ENCODE results near the gene UQCR10.
"Not testable (repeated sequence)": the region's sequence is repeated elsewhere in the genome, so short reads cannot be mapped to it uniquely, and the experiment has no call there.

UQCR10 gene

GRCh38 chr22:29737251-29738117 is 29.7 kb upstream of the UQCR10 start:
- DNase-seq (ENCODE audit: low spot score), result no peak

- no peak for DNase-seq (ENCODE audit: low spot score)
Measured at GRCh38 chr22:29738118-29738815, 28.9 kb upstream of the UQCR10 start.

GRCh38 chr22:29739346-29739875 is 27.8 kb upstream of the UQCR10 start:
- no peak for DNase-seq (ENCODE audit: low spot score)

- DNase-seq (ENCODE audit: low spot score), result no peak
Measured at GRCh38 chr22:29740216-29740615, 27.0 kb upstream of the UQCR10 start.

GRCh38 chr22:29741926-29742325 is 25.2 kb upstream of the UQCR10 start:
- DNase-seq (ENCODE audit: low spot score), result no peak

GRCh38 chr22:29742326-29742725 is 24.8 kb upstream of the UQCR10 start:
- no peak for DNase-seq (ENCODE audit: low spot score)

- DNase-seq (ENCODE audit: low spot score), result no peak
Measured at GRCh38 chr22:29744902-29745301, 22.3 kb upstream of the UQCR10 start.

- DNase-seq (ENCODE audit: low spot score), result no peak
Measured at GRCh38 chr22:29747832-29748231, 19.3 kb upstream of the UQCR10 start.

- DNase-seq (ENCODE audit: low spot score), result no peak
Measured at GRCh38 chr22:29748248-29748893, 18.8 kb upstream of the UQCR10 start.

GRCh38 chr22:29750029-29750428 is 17.1 kb upstream of the UQCR10 start:
- DNase-seq (ENCODE audit: low spot score), result no peak

- no peak for DNase-seq (ENCODE audit: low spot score)
Measured at GRCh38 chr22:29750559-29751538, 16.3 kb upstream of the UQCR10 start.

- no peak for DNase-seq (ENCODE audit: low spot score)
Measured at GRCh38 chr22:29751669-29752068, 15.5 kb upstream of the UQCR10 start.

- DNase-seq (ENCODE audit: low spot score), result no peak
Measured at GRCh38 chr22:29753808-29754657, 13.1 kb upstream of the UQCR10 start.

GRCh38 chr22:29754658-29755395 is 12.3 kb upstream of the UQCR10 start:
- DNase-seq (ENCODE audit: low spot score), result not testable (repeated sequence)

- no peak for DNase-seq (ENCODE audit: low spot score)
Measured at GRCh38 chr22:29755889-29756288, 11.3 kb upstream of the UQCR10 start.

- no peak for DNase-seq (ENCODE audit: low spot score)
Measured at GRCh38 chr22:29756341-29756740, 10.8 kb upstream of the UQCR10 start.

- no peak for DNase-seq (ENCODE audit: low spot score)
Measured at GRCh38 chr22:29757096-29757495, 10.1 kb upstream of the UQCR10 start.

GRCh38 chr22:29758068-29758622 is 9.0 kb upstream of the UQCR10 start:
- no peak for DNase-seq (ENCODE audit: low spot score)

- DNase-seq (ENCODE audit: low spot score), result no peak
Measured at GRCh38 chr22:29758959-29759358, 8.2 kb upstream of the UQCR10 start.

Measured in left forelimb (tissue), 1 donor.